HG02852 (cell line): ENCODE measurements around the gene TRRAP.

Experiments
- ATAC-seq: cut with Tn5 transposase; IDR thresholded peaks from one replicate; pipeline ENCODE4 v1.9.1; 2021; ENCODE audit warnings: mild to moderate bottlenecking, moderate library complexity; ENCODE audit not compliant: unreplicated experiment

TRRAP gene

GRCh38 chr7:98943336-98943735, 65.0 kb downstream of the TRRAP start:
- no peak for ATAC-seq

- no peak for ATAC-seq
Observed at GRCh38 chr7:98944386-98944785, 66.1 kb downstream of the TRRAP start.

GRCh38 chr7:98945852-98946251, 67.5 kb downstream of the TRRAP start:
- ATAC-seq, result no peak

DNA sequence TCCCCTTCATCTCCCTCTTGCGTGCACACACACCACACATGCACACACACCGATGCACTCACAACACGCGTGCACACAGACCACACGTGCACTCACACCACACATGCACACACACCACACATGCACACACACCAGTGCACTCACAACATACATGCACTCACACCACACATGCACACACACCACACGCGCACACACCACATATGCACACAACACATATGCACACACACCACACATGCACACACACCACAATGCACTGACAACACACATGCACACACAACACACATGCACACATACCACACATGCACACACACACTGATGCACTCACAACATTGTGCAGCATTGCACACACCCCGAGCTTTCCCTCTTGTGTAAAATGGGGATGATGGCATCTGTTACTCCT, 68.1 kb downstream of the TRRAP start:
- ATAC-seq, result no peak

GRCh38 chr7:98949336-98950044, 71.2 kb downstream of the TRRAP start:
- ATAC-seq, result no peak

GRCh38 chr7:98955992-98956391, 77.7 kb downstream of the TRRAP start:
- no peak for ATAC-seq

GRCh38 chr7:98956469-98956868, 78.1 kb downstream of the TRRAP start:
- no peak for ATAC-seq

- no peak for ATAC-seq
Observed at GRCh38 chr7:98956937-98957336, 78.6 kb downstream of the TRRAP start.

DNA sequence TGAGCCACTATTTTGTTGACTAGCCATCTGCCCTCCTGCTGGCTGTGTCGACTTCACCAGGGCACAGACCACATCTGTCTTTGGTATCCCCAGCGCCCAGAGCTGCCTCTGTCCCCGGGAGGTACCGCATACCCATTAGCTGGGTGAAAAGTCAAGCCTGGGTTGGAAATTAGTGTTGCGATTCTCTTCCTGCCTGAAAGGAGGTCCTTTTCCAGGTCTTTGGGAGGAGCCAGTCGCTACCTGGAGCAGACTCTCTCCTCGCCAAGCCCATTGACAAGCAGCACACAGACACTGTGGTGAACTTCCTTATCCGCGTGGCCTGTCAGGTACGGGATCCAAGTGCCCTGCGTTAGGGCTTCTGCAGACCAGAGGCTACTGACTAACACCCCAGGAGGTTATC, 79.4 kb downstream of the TRRAP start:
- ATAC-seq, result no peak

DNA sequence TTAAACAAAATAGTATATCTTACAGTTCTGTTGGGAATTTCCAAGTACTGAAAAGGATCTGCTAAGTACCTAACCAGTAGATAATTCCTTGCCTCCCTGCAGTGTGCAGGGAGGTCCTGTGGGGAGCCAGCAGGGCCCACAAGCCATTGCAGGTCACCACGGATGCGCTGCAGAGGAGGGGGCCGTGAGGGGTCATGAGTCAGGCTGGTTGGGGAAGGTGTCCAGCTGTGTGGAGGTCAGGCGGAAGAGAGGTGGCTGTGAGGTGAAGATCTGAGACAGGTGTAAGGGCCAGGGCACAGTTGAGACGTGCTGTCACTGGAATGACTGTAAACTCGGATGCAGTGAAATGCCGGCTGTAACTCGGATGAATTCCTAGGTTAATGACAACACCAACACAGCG, 80.6 kb downstream of the TRRAP start:
- no peak for ATAC-seq

GRCh38 chr7:98963305-98963704, 85.0 kb downstream of the TRRAP start:
- ATAC-seq, result no peak

GRCh38 chr7:98964596-98964995, 86.3 kb downstream of the TRRAP start:
- no peak for ATAC-seq

- ATAC-seq, result no peak
Observed at GRCh38 chr7:98968621-98969020, 90.3 kb downstream of the TRRAP start.

DNA sequence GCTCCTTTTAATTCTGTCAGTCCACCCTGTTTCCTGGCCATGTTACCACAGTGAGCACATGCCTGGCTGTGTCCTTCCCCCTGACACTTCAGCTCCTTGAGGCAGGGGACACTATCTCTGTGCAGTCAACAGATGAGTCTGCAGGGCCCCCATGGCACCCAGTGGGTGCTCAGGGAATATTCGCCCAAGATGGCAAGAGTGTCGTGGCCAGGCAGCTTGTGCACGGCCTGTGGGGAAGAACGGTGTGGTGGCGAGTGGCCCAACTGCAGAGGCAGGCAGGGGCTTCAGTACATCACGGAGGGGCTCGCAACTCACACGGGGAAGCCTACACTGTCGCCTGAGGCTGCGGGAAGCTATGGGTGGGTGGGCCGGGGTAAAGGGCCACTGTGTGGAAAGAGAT, 91.1 kb downstream of the TRRAP start:
- no peak for ATAC-seq

- no peak for ATAC-seq
Observed at GRCh38 chr7:98970016-98970615, 91.8 kb downstream of the TRRAP start.

- no peak for ATAC-seq
Observed at GRCh38 chr7:98970805-98971204, 92.5 kb downstream of the TRRAP start.

GRCh38 chr7:98974205-98974604, 95.9 kb downstream of the TRRAP start:
- no peak for ATAC-seq

GRCh38 chr7:98974906-98975816, 96.8 kb downstream of the TRRAP start:
- no peak for ATAC-seq

GRCh38 chr7:98976396-98977185, 98.3 kb downstream of the TRRAP start:
- ATAC-seq, result no peak

DNA sequence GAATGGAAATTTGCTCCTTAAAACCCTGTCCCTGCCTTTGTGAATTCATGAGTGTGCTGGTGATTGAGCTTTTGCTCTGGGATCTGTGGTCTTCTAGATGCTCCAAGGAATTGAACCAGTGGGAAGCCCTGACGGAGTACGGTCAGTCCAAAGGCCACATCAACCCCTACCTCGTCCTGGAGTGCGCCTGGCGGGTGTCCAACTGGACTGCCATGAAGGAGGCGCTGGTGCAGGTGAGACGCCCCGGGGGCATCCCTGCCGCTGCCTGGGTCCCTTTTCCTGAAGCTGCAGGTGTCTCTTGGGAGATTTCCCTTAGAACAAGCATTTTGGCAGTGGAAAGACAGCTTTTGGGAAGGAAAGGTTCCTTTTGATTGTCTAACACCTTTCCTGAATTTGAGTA, 100.3 kb downstream of the TRRAP start:
- ATAC-seq, result no peak

GRCh38 chr7:98981701-98982100, 103.4 kb downstream of the TRRAP start:
- ATAC-seq, result no peak
